SK-N-SH treated with all-trans-retinoic acid at 6 μM for 48 hours (cell line): Measurements from ENCODE around the gene JAKMIP1.

Source experiments
- GLIS3 ChIP-seq: fragments of 250-450 bp; sonication (Bioruptor Pico); IDR thresholded peaks from 2 replicates; pipeline ENCODE4 v1.5.0; 2020; ENCODE audit warnings: mild to moderate bottlenecking, moderate library complexity
- PATZ1 ChIP-seq: fragments of 250-450 bp; sonication (Bioruptor Pico); IDR thresholded peaks from 2 replicates; pipeline ENCODE4 v1.8.0; 2020; ENCODE audit warnings: mild to moderate bottlenecking, moderate library complexity, borderline replicate concordance
- SNAI2 ChIP-seq: fragments of 250-450 bp; sonication (Bioruptor Pico); IDR thresholded peaks from 2 replicates; pipeline ENCODE4 v1.5.0; 2020; ENCODE audit warnings: mild to moderate bottlenecking, moderate library complexity
- ZFP3 ChIP-seq: fragments of 250-450 bp; sonication (Bioruptor Pico); IDR thresholded peaks from 2 replicates; pipeline ENCODE4 v1.5.0; 2020; ENCODE audit warnings: mild to moderate bottlenecking, moderate library complexity
- TF ChIP-seq, protein P1 (sequence below): fragments of 250-450 bp; sonication (Bioruptor Pico); IDR thresholded peaks from 2 replicates; pipeline ENCODE4 v1.8.0; 2021; ENCODE audit warnings: low read depth, mild to moderate bottlenecking, moderate library complexity, borderline replicate concordance

GRCh38 chr4:6068986-6069385 lies 131.4 kb downstream of the JAKMIP1 start:
- no peak for TF ChIP-seq SNAI2 (CRISPR knock-in tag)
- TF ChIP-seq PATZ1: no peak
- no peak for TF ChIP-seq GLIS3
- TF ChIP-seq, protein P1, sequence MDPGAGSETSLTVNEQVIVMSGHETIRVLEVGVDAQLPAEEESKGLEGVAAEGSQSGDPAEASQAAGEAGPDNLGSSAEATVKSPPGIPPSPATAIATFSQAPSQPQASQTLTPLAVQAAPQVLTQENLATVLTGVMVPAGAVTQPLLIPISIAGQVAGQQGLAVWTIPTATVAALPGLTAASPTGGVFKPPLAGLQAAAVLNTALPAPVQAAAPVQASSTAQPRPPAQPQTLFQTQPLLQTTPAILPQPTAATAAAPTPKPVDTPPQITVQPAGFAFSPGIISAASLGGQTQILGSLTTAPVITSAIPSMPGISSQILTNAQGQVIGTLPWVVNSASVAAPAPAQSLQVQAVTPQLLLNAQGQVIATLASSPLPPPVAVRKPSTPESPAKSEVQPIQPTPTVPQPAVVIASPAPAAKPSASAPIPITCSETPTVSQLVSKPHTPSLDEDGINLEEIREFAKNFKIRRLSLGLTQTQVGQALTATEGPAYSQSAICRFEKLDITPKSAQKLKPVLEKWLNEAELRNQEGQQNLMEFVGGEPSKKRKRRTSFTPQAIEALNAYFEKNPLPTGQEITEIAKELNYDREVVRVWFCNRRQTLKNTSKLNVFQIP: no peak
- no peak for TF ChIP-seq ZFP3 (CRISPR knock-in tag)
